Tibial nerve (tissue), 3 donors: ENCODE data around the gene TMEM72.

ENCODE experiments used
- POLR2A ChIP-seq, 2 donors: fragments of 450-650 bp; IDR thresholded peaks; one replicate each; pipeline ENCODE4 v1.6.1; 2017; ENCODE audit warnings: antibody characterized with exemption in 2 of 2, mild to moderate bottlenecking in 2 of 2, moderate library complexity in 2 of 2
- TF ChIP-seq, protein P1 (sequence below), 5 experiments: fragments of 200-600 bp in 3 of 5; fragments of 450-650 bp in 2 of 5; sonication (generic) in 3 of 5; IDR thresholded peaks; one replicate each; pipeline ENCODE4 v1.5.1; 2016 to 2019; ENCODE audit warnings: antibody characterized with exemption in 5 of 5, mild to moderate bottlenecking in 3 of 5, moderate library complexity in 2 of 5

- TF ChIP-seq, protein P1, sequence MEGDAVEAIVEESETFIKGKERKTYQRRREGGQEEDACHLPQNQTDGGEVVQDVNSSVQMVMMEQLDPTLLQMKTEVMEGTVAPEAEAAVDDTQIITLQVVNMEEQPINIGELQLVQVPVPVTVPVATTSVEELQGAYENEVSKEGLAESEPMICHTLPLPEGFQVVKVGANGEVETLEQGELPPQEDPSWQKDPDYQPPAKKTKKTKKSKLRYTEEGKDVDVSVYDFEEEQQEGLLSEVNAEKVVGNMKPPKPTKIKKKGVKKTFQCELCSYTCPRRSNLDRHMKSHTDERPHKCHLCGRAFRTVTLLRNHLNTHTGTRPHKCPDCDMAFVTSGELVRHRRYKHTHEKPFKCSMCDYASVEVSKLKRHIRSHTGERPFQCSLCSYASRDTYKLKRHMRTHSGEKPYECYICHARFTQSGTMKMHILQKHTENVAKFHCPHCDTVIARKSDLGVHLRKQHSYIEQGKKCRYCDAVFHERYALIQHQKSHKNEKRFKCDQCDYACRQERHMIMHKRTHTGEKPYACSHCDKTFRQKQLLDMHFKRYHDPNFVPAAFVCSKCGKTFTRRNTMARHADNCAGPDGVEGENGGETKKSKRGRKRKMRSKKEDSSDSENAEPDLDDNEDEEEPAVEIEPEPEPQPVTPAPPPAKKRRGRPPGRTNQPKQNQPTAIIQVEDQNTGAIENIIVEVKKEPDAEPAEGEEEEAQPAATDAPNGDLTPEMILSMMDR (IDR thresholded peaks at IDR 0.05), result no peak
- TF ChIP-seq POLR2A (IDR thresholded peaks at IDR 0.05), result no peak
Observed at GRCh38 chr10:44927352-44927751, 16.2 kb downstream of the TMEM72 start.
